ENCODE results near the gene P4HA2.

DNA sequence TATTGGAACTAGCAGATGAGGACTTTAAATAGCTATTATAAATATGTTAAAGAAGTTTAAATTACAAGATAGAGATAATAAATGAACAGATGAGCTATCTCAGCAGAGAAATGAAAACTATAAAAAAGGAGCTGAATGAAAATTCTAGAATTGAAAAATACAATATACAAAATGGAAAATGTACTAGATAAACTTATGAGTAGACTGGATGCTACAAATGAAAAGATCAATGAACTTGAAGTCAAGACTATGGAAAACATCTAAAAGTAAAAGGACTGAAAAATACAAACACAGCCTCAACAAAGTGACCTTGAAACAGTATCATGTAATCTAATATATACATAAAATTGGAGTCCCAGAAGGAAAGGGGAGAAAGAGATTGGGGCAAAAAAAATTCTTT lies 19.2 kb upstream of the P4HA2 start:
- TF ChIP-seq, protein P1, sequence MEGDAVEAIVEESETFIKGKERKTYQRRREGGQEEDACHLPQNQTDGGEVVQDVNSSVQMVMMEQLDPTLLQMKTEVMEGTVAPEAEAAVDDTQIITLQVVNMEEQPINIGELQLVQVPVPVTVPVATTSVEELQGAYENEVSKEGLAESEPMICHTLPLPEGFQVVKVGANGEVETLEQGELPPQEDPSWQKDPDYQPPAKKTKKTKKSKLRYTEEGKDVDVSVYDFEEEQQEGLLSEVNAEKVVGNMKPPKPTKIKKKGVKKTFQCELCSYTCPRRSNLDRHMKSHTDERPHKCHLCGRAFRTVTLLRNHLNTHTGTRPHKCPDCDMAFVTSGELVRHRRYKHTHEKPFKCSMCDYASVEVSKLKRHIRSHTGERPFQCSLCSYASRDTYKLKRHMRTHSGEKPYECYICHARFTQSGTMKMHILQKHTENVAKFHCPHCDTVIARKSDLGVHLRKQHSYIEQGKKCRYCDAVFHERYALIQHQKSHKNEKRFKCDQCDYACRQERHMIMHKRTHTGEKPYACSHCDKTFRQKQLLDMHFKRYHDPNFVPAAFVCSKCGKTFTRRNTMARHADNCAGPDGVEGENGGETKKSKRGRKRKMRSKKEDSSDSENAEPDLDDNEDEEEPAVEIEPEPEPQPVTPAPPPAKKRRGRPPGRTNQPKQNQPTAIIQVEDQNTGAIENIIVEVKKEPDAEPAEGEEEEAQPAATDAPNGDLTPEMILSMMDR (optimal IDR thresholded peaks at IDR 0.05 in 1 of 3, IDR thresholded peaks at IDR 0.05 in 1 of 3, conservative IDR thresholded peaks at IDR 0.05 in 1 of 3; ENCODE audit: extremely low read depth in 1 of 3, insufficient read depth in 2 of 3, low read length in 3 of 3): no peak
- no peak for TF ChIP-seq EZH2 (IDR thresholded peaks at IDR 0.05; ENCODE audit: low read length)
